IMR-90 (cell line): Measurements from ENCODE around the gene NDUFB7. TPM values are rescaled to one million over a fixed set of nuclear protein-coding genes. Genes with fewer than 3 reads are reported as not detected.

Source experiments
- ATAC-seq: fragments of 200-7000 bp; cut with Tn5 transposase; 2 replicates; pipeline ENCODE4 v1.9.1; 2020; ENCODE audit warnings: low read depth, mild to moderate bottlenecking, moderate library complexity
- BruUV-seq: library from RNA; stranded (reverse); fragments of 400-500 nt; replicated peaks from 2 replicates; lab custom pipeline; 2021; lab: Mats Ljungman, UMichigan
- CTCF ChIA-PET: fragments of 300-600 bp; formaldehyde crosslinking; extraction: SDS; loops from one replicate; lab custom pipeline; 2021; ENCODE audit warnings: antibody characterized with exemption; lab: Yijun Ruan, JAX
- POLR2A ChIA-PET: fragments of 300-600 bp; sonication (Branson Sonifier 250); formaldehyde crosslinking; loops from one replicate; lab custom pipeline; 2022; ENCODE audit warnings: antibody characterized with exemption; ENCODE audit not compliant: unreplicated experiment; lab: Charles Lee
- DNase-seq: peaks from one replicate; pipeline ENCODE4 v3.0.0; 2013
- H2AFZ ChIP-seq: replicated peaks from 2 replicates; pipeline ENCODE3; 2013; ENCODE audit warnings: low read length, mild to moderate bottlenecking; ENCODE audit not compliant: poor library complexity
- H2AK5ac ChIP-seq: 2 replicates; pipeline ENCODE4 v1.6.1; 2013; ENCODE audit warnings: low read depth, low read length, inconsistent platforms
- H2AK9ac ChIP-seq: replicated peaks from 2 replicates; pipeline ENCODE3; 2013; ENCODE audit warnings: mild to moderate bottlenecking, low read depth, low read length, moderate library complexity; ENCODE audit not compliant: poor library complexity
- H2BK120ac ChIP-seq: 2 replicates; pipeline ENCODE4 v1.6.1; 2013; ENCODE audit warnings: low read depth, low read length, inconsistent platforms
- H2BK15ac ChIP-seq: 3 replicates; pipeline ENCODE4 v1.6.1; 2013; ENCODE audit warnings: low read depth, low read length, inconsistent platforms
- H2BK20ac ChIP-seq: 2 replicates; pipeline ENCODE4 v1.6.1; 2013; ENCODE audit warnings: low read depth, mild to moderate bottlenecking, inconsistent platforms, low read length, moderate library complexity
- H2BK5ac ChIP-seq: 2 replicates; pipeline ENCODE4 v1.6.1; 2013; ENCODE audit warnings: mild to moderate bottlenecking, low read depth, low read length, inconsistent platforms; ENCODE audit not compliant: poor library complexity, severe bottlenecking
- H3K14ac ChIP-seq: replicated peaks from 2 replicates; pipeline ENCODE4 v1.6.1; 2013; ENCODE audit warnings: low read depth, low read length, inconsistent platforms
- H3K18ac ChIP-seq: 2 replicates; pipeline ENCODE4 v1.6.1; 2013; ENCODE audit warnings: low read depth, low read length, control low read depth
- H3K23ac ChIP-seq: 2 replicates; pipeline ENCODE4 v1.6.1; 2013; ENCODE audit warnings: low read depth, low read length, inconsistent platforms
- H3K27ac ChIP-seq: 2 replicates; pipeline ENCODE4 v1.5.1; 2013; ENCODE audit warnings: mild to moderate bottlenecking, control low read depth, low read length; ENCODE audit not compliant: insufficient read depth
- H3K27me3 ChIP-seq: 2 replicates; pipeline ENCODE4 v1.6.1; 2013; ENCODE audit warnings: low read length; ENCODE audit not compliant: control insufficient read depth, insufficient read depth
- H3K36me3 ChIP-seq: 2 replicates; pipeline ENCODE4 v1.6.1; 2013; ENCODE audit warnings: low read length, mixed read lengths; ENCODE audit not compliant: control insufficient read depth, insufficient read depth
- H3K4ac ChIP-seq: 2 replicates; pipeline ENCODE4 v1.6.1; 2013; ENCODE audit warnings: low read depth, low read length, inconsistent platforms
- H3K4me1 ChIP-seq: 2 replicates; pipeline ENCODE4 v1.6.1; 2013; ENCODE audit warnings: low read length, mixed read lengths; ENCODE audit not compliant: control insufficient read depth, insufficient read depth
- H3K4me2 ChIP-seq: 2 replicates; pipeline ENCODE4 v1.6.1; 2013; ENCODE audit warnings: low read depth, mild to moderate bottlenecking, control low read depth, low read length, moderate library complexity
- H3K4me3 ChIP-seq: 2 replicates; pipeline ENCODE4 v1.5.1; 2013; ENCODE audit warnings: low read depth, mild to moderate bottlenecking, control low read depth, low read length, moderate library complexity; ENCODE audit not compliant: insufficient read depth
- H3K56ac ChIP-seq: 2 replicates; pipeline ENCODE4 v1.6.1; 2013; ENCODE audit warnings: low read length, inconsistent platforms; ENCODE audit not compliant: insufficient read depth; ENCODE audit errors: extremely low read depth
- H3K79me1 ChIP-seq, 2 experiments: 2 replicates each; pipeline ENCODE4 v1.6.1; 2013; ENCODE audit warnings: low read length in 2 of 2, inconsistent platforms in 1 of 2, low read depth in 1 of 2
- H3K9ac ChIP-seq: 2 replicates; pipeline ENCODE4 v1.6.1; 2013; ENCODE audit warnings: low read depth, low read length, control low read depth
- H3K9me1 ChIP-seq: 2 replicates; pipeline ENCODE4 v1.6.1; 2013; ENCODE audit warnings: low read length, inconsistent platforms; ENCODE audit not compliant: insufficient read depth
- H3K9me3 ChIP-seq: 2 replicates; pipeline ENCODE4 v1.6.1; 2013; ENCODE audit warnings: low read length; ENCODE audit not compliant: control insufficient read depth, insufficient read depth
- H4K20me1 ChIP-seq: 2 replicates; pipeline ENCODE4 v1.6.1; 2013; ENCODE audit warnings: low read length, inconsistent platforms; ENCODE audit not compliant: insufficient read depth
- H4K5ac ChIP-seq: 2 replicates; pipeline ENCODE4 v1.6.1; 2013; ENCODE audit warnings: mild to moderate bottlenecking, low read depth, low read length, control low read depth
- H4K8ac ChIP-seq, 2 experiments: 2 replicates each; pipeline ENCODE4 v1.6.1; 2013; ENCODE audit warnings: low read depth in 2 of 2, low read length in 2 of 2, control low read depth in 1 of 2, inconsistent platforms in 1 of 2
- H4K91ac ChIP-seq: 2 replicates; pipeline ENCODE4 v1.6.1; 2013; ENCODE audit warnings: low read depth, low read length, inconsistent platforms; ENCODE audit not compliant: insufficient read depth
- BHLHE40 ChIP-seq: fragments of 150-350 bp; IDR thresholded peaks from 2 replicates; pipeline ENCODE4 v1.6.1; 2016; ENCODE audit warnings: mild to moderate bottlenecking, low read depth, low read length
- CEBPB ChIP-seq: IDR thresholded peaks from 2 replicates; pipeline ENCODE4 v1.6.1; 2012; ENCODE audit warnings: low read depth, low read length, improper control_type of control experiment
- CHD1 ChIP-seq: IDR thresholded peaks from 2 replicates; pipeline ENCODE4 v1.6.1; 2012; ENCODE audit warnings: low read depth, low read length, improper control_type of control experiment
- FOS ChIP-seq: fragments of 150-350 bp; IDR thresholded peaks from 2 replicates; pipeline ENCODE4 v1.6.1; 2016; ENCODE audit warnings: low read depth, low read length
- MAFK ChIP-seq: IDR thresholded peaks from 2 replicates; pipeline ENCODE4 v1.6.1; 2012; ENCODE audit warnings: low read depth, low read length, improper control_type of control experiment
- MAZ ChIP-seq: IDR thresholded peaks from 2 replicates; pipeline ENCODE4 v1.6.1; 2012; ENCODE audit warnings: low read depth, mild to moderate bottlenecking, low read length, improper control_type of control experiment, moderate library complexity, borderline replicate concordance
- MXI1 ChIP-seq: IDR thresholded peaks from 2 replicates; pipeline ENCODE4 v1.6.1; 2012; ENCODE audit warnings: low read depth, mild to moderate bottlenecking, low read length, moderate library complexity, borderline replicate concordance
- NFE2L2 ChIP-seq: fragments of 150-350 bp; IDR thresholded peaks from 2 replicates; pipeline ENCODE4 v1.6.1; 2016; ENCODE audit warnings: low read depth, mild to moderate bottlenecking, low read length
- POLR2A ChIP-seq: IDR thresholded peaks from 2 replicates; pipeline ENCODE4 v1.6.1; 2012; ENCODE audit warnings: mild to moderate bottlenecking, low read depth, low read length
- RAD21 ChIP-seq: IDR thresholded peaks from 2 replicates; pipeline ENCODE4 v1.6.1; 2012; ENCODE audit warnings: low read length, improper control_type of control experiment
- RCOR1 ChIP-seq: IDR thresholded peaks from 2 replicates; pipeline ENCODE4 v1.6.1; 2012; ENCODE audit warnings: mild to moderate bottlenecking, low read length, improper control_type of control experiment; ENCODE audit not compliant: insufficient replicate concordance
- RFX5 ChIP-seq: IDR thresholded peaks from 2 replicates; pipeline ENCODE4 v1.8.0; 2012; ENCODE audit warnings: low read depth, mild to moderate bottlenecking, low read length, moderate library complexity
- WGBS, 2 experiments: methylation state at CpG; one replicate each; pipeline versions ENCODE4 v1.1.5 to v1.1.7; 2013; ENCODE audit warnings: missing lambda C conversion rate in 2 of 2; ENCODE audit not compliant: insufficient read length in 1 of 2; ENCODE audit errors: extremely low coverage in 2 of 2; 5-methylcytosine and 5-hydroxymethylcytosine counted together
- dilution Hi-C: fragments of 300-500 bp; cut with HindIII; formaldehyde crosslinking; loops from one replicate; pipeline ENCODE4 v1.14.3; 2018; ENCODE audit warnings: low sequenced_read_pairs; ENCODE audit not compliant: unreplicated experiment
- in situ Hi-C: fragments of 300-500 bp; cut with MboI; formaldehyde crosslinking; loops from 3 replicates; pipeline ENCODE4 v1.14.3; 2019; ENCODE audit warnings: low sequenced_read_pairs, inconsistent platforms, mixed read lengths
- intact Hi-C: fragments of 100-400 bp; cut with micrococcal nuclease; formaldehyde crosslinking; loops from 2 replicates; pipeline ENCODE4 v1.10.0; 2022
- polyA plus RNA-seq, 3 experiments: library from polyadenylated mRNA; depleted of rRNA; stranded (reverse); fragments of >200 nt; gene quantifications; 2 replicates each; pipeline ENCODE4 v1.2.3, GENCODE V29; 2012; ENCODE audit warnings: low replicate concordance in 1 of 3
- total RNA-seq: library from RNA; depleted of rRNA; stranded (reverse); fragments of >200 nt; gene quantifications from 2 replicates; pipeline ENCODE4 v1.2.3, GENCODE V29; 2012
- TF ChIP-seq, protein P1 (sequence below): fragments of 150-350 bp; IDR thresholded peaks from 2 replicates; pipeline ENCODE4 v1.6.1; 2017; ENCODE audit warnings: mild to moderate bottlenecking, antibody characterized with exemption, low read length, low read depth
- TF ChIP-seq, protein P2 (sequence below): conservative IDR thresholded peaks from 2 replicates; pipeline ENCODE4 v1.5.1; 2012; ENCODE audit warnings: mild to moderate bottlenecking, low read depth, low read length, improper control_type of control experiment
- TF ChIP-seq, protein P3 (sequence below): fragments of 150-350 bp; IDR thresholded peaks from 2 replicates; pipeline ENCODE4 v1.6.1; 2016; ENCODE audit warnings: low read depth, mild to moderate bottlenecking, low read length, moderate library complexity, borderline replicate concordance

The NDUFB7 gene
- total and polyA plus RNA-seq, 2 of the 4 experiments (the other 2 are of a cell fraction), result 436 to 523 TPM

DNA sequence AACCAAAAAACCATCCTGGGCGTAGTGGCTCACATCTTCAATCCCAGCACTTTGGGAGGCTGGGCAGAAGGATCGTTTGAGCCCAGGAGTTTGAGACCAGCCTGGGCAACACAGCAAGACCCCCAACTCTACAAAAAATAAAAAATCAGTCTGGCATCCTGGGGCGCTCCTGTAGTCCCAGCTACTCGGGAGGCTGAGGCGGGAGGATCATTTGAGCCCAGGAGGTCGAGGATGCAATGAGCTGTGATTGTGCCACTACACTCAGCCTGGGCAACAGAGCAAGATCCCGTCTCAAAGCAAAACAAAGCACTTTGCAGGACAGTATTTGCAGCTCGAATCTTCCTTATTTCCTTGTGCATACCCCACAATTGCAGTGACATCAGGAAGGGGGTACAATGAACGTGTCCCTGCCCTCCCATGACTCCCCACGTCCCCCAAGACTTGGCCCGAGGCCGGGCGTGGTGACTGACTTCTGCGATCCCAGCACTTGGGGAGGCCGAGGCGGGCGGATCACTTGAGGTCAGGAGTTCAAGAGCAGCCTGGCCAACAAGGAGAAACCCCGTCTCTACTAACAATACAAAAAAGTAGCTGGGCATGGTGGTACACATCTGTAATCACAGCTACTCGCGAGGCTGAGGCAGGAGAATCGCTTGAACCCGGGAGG, 870 bp downstream of the NDUFB7 start:
- no peak overlapping the region for H2BK5ac ChIP-seq
- peaks cover 3% of the 10 kb centered on the region; the same call in 1 of the 2 replicates for H3K4me1 ChIP-seq
- peaks cover 4% of the 10 kb centered on the region; the same call in 1 of the 2 replicates for H4K20me1 ChIP-seq
- no peak overlapping the region for H4K91ac ChIP-seq
- H2AFZ ChIP-seq, result peak overlapping the region; percentile 100
- H3K36me3 ChIP-seq, result peaks cover 6% of the 10 kb centered on the region
- dilution Hi-C loops (no loop called here), in situ Hi-C loops (loop anchor here (5.0 to 25.0 kb wide), 2 partner anchors 116 to 866 kb away; partner anchors contain the start of gene WIZ), intact Hi-C loops (no loop called here)
- H3K27ac ChIP-seq, result no peak overlapping the region
- H3K9me1 ChIP-seq, result 0 out of 2 replicates have a peak, but pooled peaks cover 5% of the 10 kb centered on the region
- peak overlapping the region; percentile 80 for H2AK5ac ChIP-seq
- no peak overlapping the region for H2BK15ac ChIP-seq
- H3K79me1 ChIP-seq, result peaks cover 16 to 31% of the 10 kb centered on the region in 2 experiments
- ChIA-PET POLR2A (no interaction called here), CTCF (no interaction called here)
- no peak overlapping the region for H2BK20ac ChIP-seq
- H4K5ac ChIP-seq, result no peak overlapping the region
- DNase-seq (no peak), ATAC-seq (no peak)
- H3K23ac ChIP-seq, result no peak overlapping the region
- H3K56ac ChIP-seq, result peak overlapping the region; percentile 6; the same call in 1 of the 2 replicates
- H3K14ac ChIP-seq, result no peak overlapping the region; the same call in 1 of the 2 replicates
- H3K27me3 ChIP-seq, result no peaks in the 10 kb centered on the region
- H2BK120ac ChIP-seq, result no peak overlapping the region
- H3K4me2 ChIP-seq, result peak overlapping the region; percentile 72
- peak overlapping the region; percentile 79 for H3K4me3 ChIP-seq
- BruUV-seq, result no TSS peak
- peak overlapping the region; percentile 97 to 99 for H4K8ac ChIP-seq
- peak overlapping the region; percentile 79 for H3K9ac ChIP-seq
- peak overlapping the region; percentile 74 for H3K4ac ChIP-seq
- H2AK9ac ChIP-seq, result peak overlapping the region; percentile 90
- H3K18ac ChIP-seq, result no peak overlapping the region
- WGBS, 2 experiments, result 57% methylated on average over 9 of the region's 22 CpGs; no CpG with 5 or more reads in 1 of the 2 experiments
- no peaks in the 10 kb centered on the region for H3K9me3 ChIP-seq
- TF ChIP-seq, protein P1, sequence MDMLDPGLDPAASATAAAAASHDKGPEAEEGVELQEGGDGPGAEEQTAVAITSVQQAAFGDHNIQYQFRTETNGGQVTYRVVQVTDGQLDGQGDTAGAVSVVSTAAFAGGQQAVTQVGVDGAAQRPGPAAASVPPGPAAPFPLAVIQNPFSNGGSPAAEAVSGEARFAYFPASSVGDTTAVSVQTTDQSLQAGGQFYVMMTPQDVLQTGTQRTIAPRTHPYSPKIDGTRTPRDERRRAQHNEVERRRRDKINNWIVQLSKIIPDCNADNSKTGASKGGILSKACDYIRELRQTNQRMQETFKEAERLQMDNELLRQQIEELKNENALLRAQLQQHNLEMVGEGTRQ, result no peak
- TF ChIP-seq CEBPB (no peak), RAD21 (no peak), NFE2L2 (no peak), CHD1 (no peak), MXI1 (no peak), RFX5 (no peak), RCOR1 (no peak), MAFK (no peak), FOS (no peak), MAZ (no peak), POLR2A (no peak), BHLHE40 (no peak)
- TF ChIP-seq, protein P2, sequence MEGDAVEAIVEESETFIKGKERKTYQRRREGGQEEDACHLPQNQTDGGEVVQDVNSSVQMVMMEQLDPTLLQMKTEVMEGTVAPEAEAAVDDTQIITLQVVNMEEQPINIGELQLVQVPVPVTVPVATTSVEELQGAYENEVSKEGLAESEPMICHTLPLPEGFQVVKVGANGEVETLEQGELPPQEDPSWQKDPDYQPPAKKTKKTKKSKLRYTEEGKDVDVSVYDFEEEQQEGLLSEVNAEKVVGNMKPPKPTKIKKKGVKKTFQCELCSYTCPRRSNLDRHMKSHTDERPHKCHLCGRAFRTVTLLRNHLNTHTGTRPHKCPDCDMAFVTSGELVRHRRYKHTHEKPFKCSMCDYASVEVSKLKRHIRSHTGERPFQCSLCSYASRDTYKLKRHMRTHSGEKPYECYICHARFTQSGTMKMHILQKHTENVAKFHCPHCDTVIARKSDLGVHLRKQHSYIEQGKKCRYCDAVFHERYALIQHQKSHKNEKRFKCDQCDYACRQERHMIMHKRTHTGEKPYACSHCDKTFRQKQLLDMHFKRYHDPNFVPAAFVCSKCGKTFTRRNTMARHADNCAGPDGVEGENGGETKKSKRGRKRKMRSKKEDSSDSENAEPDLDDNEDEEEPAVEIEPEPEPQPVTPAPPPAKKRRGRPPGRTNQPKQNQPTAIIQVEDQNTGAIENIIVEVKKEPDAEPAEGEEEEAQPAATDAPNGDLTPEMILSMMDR, result no peak
- TF ChIP-seq, protein P3, sequence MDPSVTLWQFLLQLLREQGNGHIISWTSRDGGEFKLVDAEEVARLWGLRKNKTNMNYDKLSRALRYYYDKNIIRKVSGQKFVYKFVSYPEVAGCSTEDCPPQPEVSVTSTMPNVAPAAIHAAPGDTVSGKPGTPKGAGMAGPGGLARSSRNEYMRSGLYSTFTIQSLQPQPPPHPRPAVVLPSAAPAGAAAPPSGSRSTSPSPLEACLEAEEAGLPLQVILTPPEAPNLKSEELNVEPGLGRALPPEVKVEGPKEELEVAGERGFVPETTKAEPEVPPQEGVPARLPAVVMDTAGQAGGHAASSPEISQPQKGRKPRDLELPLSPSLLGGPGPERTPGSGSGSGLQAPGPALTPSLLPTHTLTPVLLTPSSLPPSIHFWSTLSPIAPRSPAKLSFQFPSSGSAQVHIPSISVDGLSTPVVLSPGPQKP, result no peak
